AG09309 (cell line): ENCODE results near the gene KCTD16.

Experiments used
- DNase-seq: peaks from one replicate; pipeline ENCODE4 v3.0.0-alpha.2; 2010; ENCODE audit warnings: low read depth
- H3K4me3 ChIP-seq: 2 replicates; pipeline ENCODE4 v1.5.1; 2011; ENCODE audit warnings: mild to moderate bottlenecking, low read depth, low read length, moderate library complexity; ENCODE audit not compliant: control insufficient read depth
- TF ChIP-seq, protein P1 (sequence below): IDR thresholded peaks from 2 replicates; pipeline ENCODE4 v1.5.1; 2011; ENCODE audit warnings: mild to moderate bottlenecking, low read depth, low read length, inconsistent platforms; ENCODE audit not compliant: insufficient read depth, control insufficient read depth; ENCODE audit errors: missing control alignments

Gene KCTD16

GRCh38 chr5:144203750-144204596, 33.3 kb downstream of the KCTD16 start:
- no peak for DNase-seq
- TF ChIP-seq, protein P1, sequence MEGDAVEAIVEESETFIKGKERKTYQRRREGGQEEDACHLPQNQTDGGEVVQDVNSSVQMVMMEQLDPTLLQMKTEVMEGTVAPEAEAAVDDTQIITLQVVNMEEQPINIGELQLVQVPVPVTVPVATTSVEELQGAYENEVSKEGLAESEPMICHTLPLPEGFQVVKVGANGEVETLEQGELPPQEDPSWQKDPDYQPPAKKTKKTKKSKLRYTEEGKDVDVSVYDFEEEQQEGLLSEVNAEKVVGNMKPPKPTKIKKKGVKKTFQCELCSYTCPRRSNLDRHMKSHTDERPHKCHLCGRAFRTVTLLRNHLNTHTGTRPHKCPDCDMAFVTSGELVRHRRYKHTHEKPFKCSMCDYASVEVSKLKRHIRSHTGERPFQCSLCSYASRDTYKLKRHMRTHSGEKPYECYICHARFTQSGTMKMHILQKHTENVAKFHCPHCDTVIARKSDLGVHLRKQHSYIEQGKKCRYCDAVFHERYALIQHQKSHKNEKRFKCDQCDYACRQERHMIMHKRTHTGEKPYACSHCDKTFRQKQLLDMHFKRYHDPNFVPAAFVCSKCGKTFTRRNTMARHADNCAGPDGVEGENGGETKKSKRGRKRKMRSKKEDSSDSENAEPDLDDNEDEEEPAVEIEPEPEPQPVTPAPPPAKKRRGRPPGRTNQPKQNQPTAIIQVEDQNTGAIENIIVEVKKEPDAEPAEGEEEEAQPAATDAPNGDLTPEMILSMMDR, result peak; percentile 81

GRCh38 chr5:144205141-144205551, 34.5 kb downstream of the KCTD16 start:
- TF ChIP-seq, protein P1, result no peak
- peak overlapping the region; percentile 77 for H3K4me3 ChIP-seq
- DNase-seq, result no peak

More at GRCh38 chr5:144203750-144204596, 33.3 kb downstream of the KCTD16 start:
- H3K4me3 ChIP-seq, result no peak overlapping the region

DNA sequence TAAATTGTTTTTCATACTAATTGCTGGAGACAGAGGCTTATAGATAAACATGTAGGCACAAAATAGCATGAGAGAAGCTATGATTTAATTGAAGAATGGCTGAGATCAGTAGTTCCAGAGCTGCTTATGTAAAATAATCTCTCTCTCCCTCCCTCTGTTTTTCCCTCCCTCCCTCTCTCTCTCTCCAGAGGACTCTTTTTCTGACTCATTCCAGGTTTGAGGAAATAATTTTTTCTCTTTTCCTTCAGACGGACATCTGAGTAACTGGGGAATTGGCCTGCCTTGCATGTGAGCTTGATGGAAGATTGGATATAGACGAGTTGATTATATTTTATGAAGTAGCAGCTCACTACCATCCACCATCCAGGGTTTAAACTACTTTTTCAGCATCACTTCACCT, 35.5 kb downstream of the KCTD16 start:
- no peak for DNase-seq
- H3K4me3 ChIP-seq, result peak overlapping the region; percentile 13
- TF ChIP-seq, protein P1, result no peak

DNA sequence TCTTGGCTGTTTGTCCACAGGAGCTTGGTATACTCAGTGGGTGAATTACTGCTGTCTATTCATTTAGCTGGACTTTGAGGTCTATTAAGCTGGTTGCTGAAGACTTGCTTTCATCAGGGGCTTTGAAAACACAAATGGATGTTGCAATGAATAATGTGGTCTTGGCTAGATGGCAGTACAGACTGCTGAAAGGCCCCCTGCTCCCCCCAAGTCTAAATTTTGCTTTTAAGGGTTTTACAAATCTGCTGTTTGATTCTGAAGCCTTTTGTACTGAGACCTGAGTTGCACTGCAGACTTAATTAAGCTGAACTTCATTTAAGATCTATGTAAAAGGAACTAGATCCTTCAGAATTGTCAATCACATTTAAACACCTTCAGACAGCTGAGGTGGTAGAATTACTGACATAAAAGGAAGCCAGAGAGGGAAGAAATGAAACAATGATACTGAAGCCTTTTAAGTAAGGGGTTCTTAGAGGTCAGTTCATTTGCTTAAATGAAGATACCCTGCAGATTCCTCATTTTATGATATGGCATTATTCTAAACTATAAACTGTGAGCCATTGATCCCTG, 37.3 kb downstream of the KCTD16 start:
- TF ChIP-seq, protein P1, result no peak
- no peak for DNase-seq
- H3K4me3 ChIP-seq, result peak overlapping the region; percentile 8

DNA sequence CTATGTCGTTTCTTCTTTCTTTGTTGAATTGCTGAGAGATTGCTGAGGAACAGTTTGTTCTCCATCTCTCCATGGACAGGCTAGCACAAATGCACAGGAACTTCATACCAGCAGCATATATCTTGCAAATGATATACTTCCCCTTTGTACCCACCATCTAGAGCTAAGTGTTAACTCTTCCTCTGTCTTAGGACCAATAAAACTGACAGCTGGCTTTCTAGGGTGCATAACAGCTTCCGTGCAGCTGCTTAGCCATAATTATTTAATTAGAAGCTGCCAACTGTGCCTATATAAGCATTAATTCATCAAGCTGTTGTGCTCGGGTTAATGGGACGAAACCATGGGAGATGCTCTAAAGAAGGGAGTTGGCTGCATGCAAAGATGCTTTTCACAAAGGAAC, 38.7 kb downstream of the KCTD16 start:
- DNase-seq, result no peak
- H3K4me3 ChIP-seq, result no peak overlapping the region
- TF ChIP-seq, protein P1, result no peak

GRCh38 chr5:144210655-144211054, 40.0 kb downstream of the KCTD16 start:
- TF ChIP-seq, protein P1, result no peak
- no peak overlapping the region for H3K4me3 ChIP-seq
- DNase-seq, result no peak
